ENCODE data around the gene ACY1. TPM values are rescaled to one million over a fixed set of nuclear protein-coding genes. Genes with fewer than 3 reads are reported as not detected.

ACY1 gene
- polyA plus RNA-seq, 2 of the 4 experiments (the other 2 are of a cell fraction), result 20.7 to 21.1 TPM

- Histone ChIP-seq H3K27ac (no peak overlapping the region), H3K4me3 (no peak overlapping the region), H3K4me2 (no peak overlapping the region), H3K9me3 (no peaks in the 10 kb centered on the region), H3K4me1 (peaks cover 12% of the 10 kb centered on the region)
- no peak for FAIRE-seq
- TF ChIP-seq MAZ (IDR thresholded peaks at IDR 0.05; ENCODE audit: borderline replicate concordance, low read depth, low read length) (no peak), MYC (IDR thresholded peaks at IDR 0.05; ENCODE audit: borderline replicate concordance, low read length) (no peak), JUN (IDR thresholded peaks at IDR 0.05) (no peak), ZSCAN20 (CRISPR knock-in tag; IDR thresholded peaks at IDR 0.05) (no peak), CEBPB (IDR thresholded peaks at IDR 0.05) (no peak), MAX (IDR thresholded peaks at IDR 0.05) (no peak), USF2 (IDR thresholded peaks at IDR 0.05) (no peak), NR3C1 (IDR thresholded peaks at IDR 0.05) (no peak), PHF8 (IDR thresholded peaks at IDR 0.05; ENCODE audit: borderline replicate concordance, low read depth) (no peak), POLR2AphosphoS2 (conservative IDR thresholded peaks at IDR 0.05; ENCODE audit: low read length) (no peak), HOXB5 (CRISPR knock-in tag; IDR thresholded peaks at IDR 0.05) (no peak), ESRRA (IDR thresholded peaks at IDR 0.05; ENCODE audit: borderline replicate concordance, low read length) (no peak), EHF (CRISPR knock-in tag; IDR thresholded peaks at IDR 0.05) (no peak), RARB (CRISPR knock-in tag; IDR thresholded peaks at IDR 0.05) (no peak)
- CTCF ChIA-PET, result no interaction called here
- 82% methylated on average over 10 of the region's 13 CpGs for WGBS (ENCODE audit: missing lambda C conversion rate)
- POLR2A ChIA-PET, result no interaction called here
- no peak for ATAC-seq
- no peak for DNase-seq (ENCODE audit: low read depth in 1 of 2, low spot score in 1 of 2)
Observed at GRCh38 chr3:51947215-51947900, 36.0 kb upstream of the ACY1 start.

GRCh38 chr3:51948016-51948580 is 35.2 kb upstream of the ACY1 start:
- 81% methylated on average over 9 of the region's 10 CpGs for WGBS (ENCODE audit: missing lambda C conversion rate)
- Histone ChIP-seq H3K27ac (no peak overlapping the region), H3K4me3 (no peak overlapping the region), H3K4me2 (no peak overlapping the region), H3K4me1 (peaks cover 5% of the 10 kb centered on the region), H3K9me3 (no peaks in the 10 kb centered on the region)
- TF ChIP-seq HEYL (CRISPR knock-in tag; IDR thresholded peaks at IDR 0.05) (no peak), FOSB (CRISPR knock-in tag; IDR thresholded peaks at IDR 0.05) (no peak), RARB (CRISPR knock-in tag; IDR thresholded peaks at IDR 0.05) (no peak), HES2 (IDR thresholded peaks at IDR 0.05) (no peak), MAZ (IDR thresholded peaks at IDR 0.05; ENCODE audit: borderline replicate concordance, low read depth, low read length) (no peak), EP300 (IDR thresholded peaks at IDR 0.05) (no peak), USF2 (IDR thresholded peaks at IDR 0.05) (no peak), POLR2A (IDR thresholded peaks at IDR 0.05; ENCODE audit: low read length) (no peak), TFCP2L1 (CRISPR knock-in tag; IDR thresholded peaks at IDR 0.05) (no peak)
- FAIRE-seq, result no peak
- DNase-seq (ENCODE audit: low read depth in 1 of 2, low spot score in 1 of 2), result no peak
- ChIA-PET POLR2A (no interaction called here), CTCF (no interaction called here)
- ATAC-seq, result no peak

- Histone ChIP-seq H3K9me3 (no peaks in the 10 kb centered on the region), H3K4me3 (no peak overlapping the region), H3K27ac (no peak overlapping the region), H3K4me2 (no peak overlapping the region), H3K4me1 (no peaks in the 10 kb centered on the region; the same call in 1 of the 3 replicates)
- ChIA-PET POLR2A (no interaction called here), CTCF (no interaction called here)
- ATAC-seq (no peak), FAIRE-seq (no peak), DNase-seq (ENCODE audit: low read depth in 1 of 2, low spot score in 1 of 2) (no peak)
- WGBS (ENCODE audit: missing lambda C conversion rate), result 93% methylated on average over 4 of the region's 5 CpGs
- no peak for TF ChIP-seq PHF8 (IDR thresholded peaks at IDR 0.05; ENCODE audit: borderline replicate concordance, low read depth)
- no peak for TF ChIP-seq CHD2 (IDR thresholded peaks at IDR 0.05; ENCODE audit: low read length, partially characterized antibody)
- TF ChIP-seq BCL3 (IDR thresholded peaks at IDR 0.05), result no peak
- TF ChIP-seq MAZ (IDR thresholded peaks at IDR 0.05; ENCODE audit: borderline replicate concordance, low read depth, low read length), result no peak
- TF ChIP-seq JUN (IDR thresholded peaks at IDR 0.05), result no peak
- TF ChIP-seq GATA3 (IDR thresholded peaks at IDR 0.05; ENCODE audit: borderline replicate concordance), result no peak
Observed at GRCh38 chr3:51949121-51949520, 34.2 kb upstream of the ACY1 start.

Data from A549 (cell line).